Subcutaneous abdominal adipose tissue (tissue), 5 donors: ENCODE results near the gene LLGL2.

Experiments used
- H3K27ac ChIP-seq: one replicate; pipeline ENCODE4 v1.7.0; 2013; ENCODE audit warnings: low read depth, mild to moderate bottlenecking, inconsistent platforms, low read length, moderate library complexity
- H3K27me3 ChIP-seq, 5 donors: one replicate each; pipeline ENCODE4 v1.7.0; 2013; ENCODE audit warnings: low read length in 5 of 5, inconsistent platforms in 1 of 5; ENCODE audit not compliant: control insufficient read depth in 5 of 5, insufficient read depth in 4 of 5
- H3K36me3 ChIP-seq, 5 donors: one replicate each; pipeline ENCODE4 v1.7.0; 2013; ENCODE audit warnings: low read length in 5 of 5; ENCODE audit not compliant: control insufficient read depth in 5 of 5, insufficient read depth in 5 of 5
- H3K4me1 ChIP-seq, 5 donors: one replicate each; pipeline ENCODE4 v1.7.0; 2013; ENCODE audit warnings: low read length in 5 of 5, mild to moderate bottlenecking in 3 of 5, moderate library complexity in 1 of 5; ENCODE audit not compliant: control insufficient read depth in 5 of 5, insufficient read depth in 5 of 5
- H3K4me3 ChIP-seq, 5 donors: one replicate each; pipeline ENCODE4 v1.7.0; 2013; ENCODE audit warnings: low read length in 5 of 5, low read depth in 1 of 5
- H3K9ac ChIP-seq, 5 donors: one replicate each; pipeline ENCODE4 v1.7.0; 2013; ENCODE audit warnings: low read length in 5 of 5, mild to moderate bottlenecking in 4 of 5, moderate library complexity in 3 of 5
- H3K9me3 ChIP-seq, 5 donors: one replicate each; pipeline ENCODE4 v1.7.0; 2013; ENCODE audit warnings: low read length in 5 of 5; ENCODE audit not compliant: control insufficient read depth in 5 of 5
- donor health status: healthy.
- donor health status: healthy.
- donor health status: healthy.
- donor health status: healthy.
- donor health status: healthy.

The LLGL2 gene

GRCh38 chr17:75558666-75559530 lies 33.4 kb downstream of the LLGL2 start:
- H3K9me3 ChIP-seq, result no peaks in the 10 kb centered on the region
- peaks cover 0 to 8% (median 5%) of the 10 kb centered on the region in 5 donors for H3K4me1 ChIP-seq
- no peak overlapping the region for H3K4me3 ChIP-seq
- peaks cover 0 to 11% (median 10%) of the 10 kb centered on the region in 5 donors for H3K36me3 ChIP-seq
- H3K27me3 ChIP-seq, result no peaks in the 10 kb centered on the region
- H3K27ac ChIP-seq, result no peak overlapping the region
- H3K9ac ChIP-seq, result no peak overlapping the region

DNA sequence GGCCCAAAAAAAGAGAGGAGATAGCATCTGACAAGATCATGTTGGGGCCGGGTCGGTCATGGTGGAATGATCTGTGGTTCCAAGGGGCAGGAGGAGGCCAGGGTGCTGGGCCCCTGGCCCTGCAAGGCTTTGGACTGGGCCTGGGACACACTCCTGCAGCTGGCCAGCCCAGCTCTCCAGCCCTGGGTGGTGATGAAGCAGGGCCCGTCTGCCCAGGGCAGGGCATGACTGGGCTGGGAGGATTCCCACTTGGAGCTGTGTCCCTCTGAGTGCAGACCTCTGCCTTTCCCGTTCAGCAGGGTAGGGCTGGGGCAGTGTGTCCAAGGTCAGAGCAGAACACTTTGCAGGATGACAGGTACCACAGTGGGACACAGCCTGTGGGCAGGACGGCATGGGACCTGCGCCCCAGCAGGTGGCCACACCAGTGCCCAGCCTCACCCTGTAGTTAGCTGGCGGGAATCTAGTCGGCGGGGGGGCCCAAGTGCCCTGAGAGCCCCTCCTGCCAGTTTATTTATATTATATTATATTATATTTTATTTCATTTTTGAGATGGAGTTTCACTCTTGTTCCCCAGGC lies 34.5 kb downstream of the LLGL2 start:
- H3K4me1 ChIP-seq, result peaks cover 0 to 8% (median 5%) of the 10 kb centered on the region in 5 donors
- H3K9ac ChIP-seq, result no peak overlapping the region
- H3K27me3 ChIP-seq, result no peaks in the 10 kb centered on the region
- H3K36me3 ChIP-seq, result peaks cover 0 to 17% (median 11%) of the 10 kb centered on the region in 5 donors
- H3K27ac ChIP-seq, result no peak overlapping the region
- H3K4me3 ChIP-seq, result no peak overlapping the region
- H3K9me3 ChIP-seq, result no peaks in the 10 kb centered on the region

GRCh38 chr17:75561927-75562603 lies 36.6 kb downstream of the LLGL2 start:
- peaks cover 0 to 8% (median 5%) of the 10 kb centered on the region in 5 donors for H3K4me1 ChIP-seq
- H3K27ac ChIP-seq, result no peak overlapping the region

DNA sequence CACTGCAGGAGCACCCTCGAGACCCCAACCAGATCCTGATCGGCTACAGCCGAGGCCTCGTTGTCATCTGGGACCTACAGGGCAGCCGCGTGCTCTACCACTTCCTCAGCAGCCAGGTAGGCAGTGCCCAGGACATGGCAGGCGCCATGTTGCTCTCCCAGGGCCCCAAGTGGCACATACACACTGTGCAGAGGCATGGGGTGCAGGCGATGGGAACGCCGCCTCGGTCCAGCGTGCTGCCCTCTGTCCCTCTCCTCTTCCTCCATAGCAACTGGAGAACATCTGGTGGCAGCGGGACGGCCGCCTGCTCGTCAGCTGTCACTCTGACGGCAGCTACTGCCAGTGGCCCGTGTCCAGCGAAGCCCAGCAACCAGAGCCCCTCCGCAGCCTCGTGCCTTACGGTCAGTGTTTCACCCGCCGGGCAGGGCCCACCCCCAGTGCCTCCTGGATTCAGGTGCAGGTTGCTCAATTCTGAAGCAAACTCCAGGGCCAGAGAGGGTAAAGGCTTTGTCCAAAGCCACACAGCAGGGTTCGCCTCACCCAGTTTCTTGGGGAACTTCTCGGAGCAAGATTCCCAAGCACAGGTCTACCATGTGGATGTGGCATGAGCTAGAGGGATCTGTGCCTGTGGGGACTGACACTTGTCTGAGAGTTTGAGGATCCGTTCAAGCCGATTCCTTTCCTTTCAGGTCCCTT lies 37.7 kb downstream of the LLGL2 start:
- Histone ChIP-seq H3K27ac (no peak overlapping the region), H3K36me3 (peaks cover 0 to 19% (median 13%) of the 10 kb centered on the region in 5 donors), H3K4me3 (no peak overlapping the region), H3K27me3 (no peaks in the 10 kb centered on the region), H3K4me1 (peaks cover 0 to 5% (median 0%) of the 10 kb centered on the region in 5 donors), H3K9ac (no peak overlapping the region), H3K9me3 (no peaks in the 10 kb centered on the region)

More at GRCh38 chr17:75561927-75562603, 36.6 kb downstream of the LLGL2 start:
- no peaks in the 10 kb centered on the region for H3K9me3 ChIP-seq
- H3K27me3 ChIP-seq, result no peaks in the 10 kb centered on the region
- no peak overlapping the region for H3K9ac ChIP-seq
- no peak overlapping the region for H3K4me3 ChIP-seq
- H3K36me3 ChIP-seq, result peaks cover 0 to 19% (median 13%) of the 10 kb centered on the region in 5 donors

DNA sequence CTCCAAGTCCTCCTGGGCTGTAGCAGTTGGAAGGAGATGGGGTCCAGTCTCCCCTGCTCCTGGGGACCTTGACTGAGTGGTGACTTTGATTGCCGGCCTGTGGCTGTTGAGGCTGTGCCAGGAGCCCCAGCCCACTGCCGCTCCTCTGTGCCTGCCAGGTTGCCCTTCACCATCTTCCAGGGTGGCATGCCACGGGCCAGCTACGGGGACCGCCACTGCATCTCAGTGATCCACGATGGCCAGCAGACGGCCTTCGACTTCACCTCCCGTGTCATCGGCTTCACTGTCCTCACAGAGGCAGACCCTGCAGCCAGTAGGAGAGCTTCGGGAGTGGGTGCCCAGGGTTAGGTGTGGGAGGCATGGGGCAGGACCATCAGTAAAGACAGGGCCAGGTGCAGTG lies 38.7 kb downstream of the LLGL2 start:
- Histone ChIP-seq H3K4me3 (no peak overlapping the region), H3K4me1 (peaks cover 0 to 5% (median 0%) of the 10 kb centered on the region in 5 donors), H3K27ac (no peak overlapping the region), H3K36me3 (peaks cover 0 to 22% (median 13%) of the 10 kb centered on the region in 5 donors), H3K9me3 (no peaks in the 10 kb centered on the region), H3K9ac (no peak overlapping the region), H3K27me3 (no peaks in the 10 kb centered on the region)

- H3K27ac ChIP-seq, result no peak overlapping the region
- H3K9ac ChIP-seq, result no peak overlapping the region
- H3K9me3 ChIP-seq, result no peaks in the 10 kb centered on the region
- H3K27me3 ChIP-seq, result no peaks in the 10 kb centered on the region
- H3K4me3 ChIP-seq, result no peak overlapping the region
- H3K36me3 ChIP-seq, result peaks cover 0 to 22% (median 13%) of the 10 kb centered on the region in 5 donors
- H3K4me1 ChIP-seq, result peaks cover 0 to 5% (median 0%) of the 10 kb centered on the region in 5 donors
Observed at GRCh38 chr17:75565066-75565465, 39.6 kb downstream of the LLGL2 start.

DNA sequence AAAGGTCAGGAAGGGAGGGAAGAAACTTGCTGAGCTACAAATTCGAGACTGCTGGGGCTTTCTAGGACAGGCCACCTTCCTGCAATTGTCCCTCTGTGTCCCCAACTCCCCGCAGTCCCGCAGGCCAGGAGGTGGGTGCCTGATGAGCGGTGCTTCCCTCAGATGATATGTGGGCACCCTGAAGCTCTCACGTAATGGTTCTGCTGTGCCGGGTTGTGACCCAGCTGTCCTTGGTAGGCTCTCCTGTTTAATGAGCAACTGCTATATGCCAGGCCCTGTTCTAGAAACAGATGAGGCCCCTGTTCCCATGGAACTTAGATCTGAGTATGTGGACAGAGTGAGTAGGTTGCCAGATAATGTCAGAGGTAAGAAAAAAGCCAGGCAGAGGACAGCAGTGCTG lies 40.1 kb downstream of the LLGL2 start:
- no peaks in the 10 kb centered on the region for H3K27me3 ChIP-seq
- H3K4me1 ChIP-seq, result peaks cover 0 to 5% (median 1%) of the 10 kb centered on the region in 5 donors
- H3K9ac ChIP-seq, result no peak overlapping the region
- no peak overlapping the region for H3K4me3 ChIP-seq
- peaks cover 0 to 22% (median 13%) of the 10 kb centered on the region in 5 donors for H3K36me3 ChIP-seq
- H3K9me3 ChIP-seq, result no peaks in the 10 kb centered on the region
- no peak overlapping the region for H3K27ac ChIP-seq

- H3K9me3 ChIP-seq, result no peaks in the 10 kb centered on the region
- peaks cover 0 to 10% (median 4%) of the 10 kb centered on the region in 5 donors for H3K4me1 ChIP-seq
- peaks cover 0 to 22% (median 13%) of the 10 kb centered on the region in 5 donors for H3K36me3 ChIP-seq
- no peak overlapping the region for H3K9ac ChIP-seq
- H3K27me3 ChIP-seq, result no peaks in the 10 kb centered on the region
- no peak overlapping the region for H3K27ac ChIP-seq
- H3K4me3 ChIP-seq, result no peak overlapping the region
Observed at GRCh38 chr17:75566416-75566815, 40.9 kb downstream of the LLGL2 start.

- H3K27me3 ChIP-seq, result no peaks in the 10 kb centered on the region
- H3K9me3 ChIP-seq, result no peaks in the 10 kb centered on the region
- H3K27ac ChIP-seq, result no peak overlapping the region
- no peak overlapping the region for H3K4me3 ChIP-seq
- no peak overlapping the region for H3K9ac ChIP-seq
- peaks cover 0 to 22% (median 13%) of the 10 kb centered on the region in 5 donors for H3K36me3 ChIP-seq
- H3K4me1 ChIP-seq, result peaks cover 0 to 15% (median 4%) of the 10 kb centered on the region in 5 donors
Observed at GRCh38 chr17:75566834-75567233, 41.3 kb downstream of the LLGL2 start.
